NCI-H446 treated with DMSO at 0.1 percent for 48 hours (cell line): Measurements from ENCODE around the gene CHAC1.

Experiments used
- DNase-seq: peaks from one replicate; lab custom pipeline; 2025; lab: John Stamatoyannopoulos, UW

CHAC1 gene

DNA sequence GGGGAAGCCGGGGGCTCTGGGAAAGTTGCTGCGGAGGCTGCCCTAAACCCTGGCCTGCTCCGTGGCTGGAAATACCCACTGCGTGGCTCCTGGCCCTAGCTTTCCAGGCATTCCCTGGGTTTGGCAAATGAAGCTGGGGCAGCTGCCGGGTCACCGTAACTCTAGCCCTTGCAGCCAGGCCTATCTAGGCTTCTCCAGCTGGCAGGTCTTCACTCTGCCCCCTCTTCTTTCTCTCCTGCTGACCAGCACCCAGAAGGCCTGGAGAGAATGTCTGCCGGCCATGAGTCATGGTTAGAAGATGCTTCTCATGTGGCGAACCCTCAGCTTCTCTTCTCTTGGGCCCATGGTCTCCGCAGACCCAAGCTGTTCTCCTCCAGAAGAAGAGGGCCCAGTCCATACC, 29.7 kb upstream of the CHAC1 start:
- DNase-seq = no peak

GRCh38 chr15:40925495-40925862, 27.8 kb upstream of the CHAC1 start:
- no peak for DNase-seq

DNA sequence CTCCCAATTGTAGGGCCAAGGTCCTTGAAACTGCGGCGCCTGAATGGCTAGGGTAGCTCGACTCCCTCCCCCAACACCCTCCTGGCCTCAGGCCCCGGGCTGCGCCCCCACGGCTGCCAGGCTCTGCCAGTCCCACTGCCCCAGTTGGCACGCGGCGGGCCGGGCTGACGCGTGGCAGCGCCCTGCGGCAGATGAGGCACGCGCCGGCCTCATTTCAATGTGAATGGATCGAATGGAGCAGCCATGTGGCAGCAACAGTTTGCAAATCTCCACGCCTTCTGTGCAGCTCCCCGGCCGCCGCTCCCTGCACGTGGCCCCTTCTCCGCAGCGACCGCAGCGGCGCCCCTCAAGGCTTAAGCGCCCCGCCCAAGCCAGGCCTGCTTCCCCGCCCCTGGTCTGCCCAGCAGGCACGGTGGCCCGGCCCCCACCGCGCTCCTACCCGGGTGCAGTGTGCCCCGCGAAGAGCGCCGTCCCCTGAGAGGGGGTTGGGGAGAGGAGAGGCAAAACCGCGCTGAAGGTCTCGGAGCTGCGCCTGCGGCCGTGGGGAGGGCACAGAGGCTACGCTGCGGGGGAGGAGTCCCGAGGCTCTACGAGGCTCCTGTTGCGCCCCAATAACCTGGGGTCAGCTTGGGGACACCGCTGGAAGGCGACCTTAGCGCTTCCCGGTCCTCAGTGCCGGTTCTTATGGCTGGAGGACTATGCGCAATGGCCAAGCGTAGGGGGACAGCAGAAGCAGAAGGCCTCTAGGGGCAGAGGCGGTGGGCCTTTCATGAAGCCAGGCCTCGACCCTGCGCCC, 27.2 kb upstream of the CHAC1 start:
- no peak for DNase-seq

DNA sequence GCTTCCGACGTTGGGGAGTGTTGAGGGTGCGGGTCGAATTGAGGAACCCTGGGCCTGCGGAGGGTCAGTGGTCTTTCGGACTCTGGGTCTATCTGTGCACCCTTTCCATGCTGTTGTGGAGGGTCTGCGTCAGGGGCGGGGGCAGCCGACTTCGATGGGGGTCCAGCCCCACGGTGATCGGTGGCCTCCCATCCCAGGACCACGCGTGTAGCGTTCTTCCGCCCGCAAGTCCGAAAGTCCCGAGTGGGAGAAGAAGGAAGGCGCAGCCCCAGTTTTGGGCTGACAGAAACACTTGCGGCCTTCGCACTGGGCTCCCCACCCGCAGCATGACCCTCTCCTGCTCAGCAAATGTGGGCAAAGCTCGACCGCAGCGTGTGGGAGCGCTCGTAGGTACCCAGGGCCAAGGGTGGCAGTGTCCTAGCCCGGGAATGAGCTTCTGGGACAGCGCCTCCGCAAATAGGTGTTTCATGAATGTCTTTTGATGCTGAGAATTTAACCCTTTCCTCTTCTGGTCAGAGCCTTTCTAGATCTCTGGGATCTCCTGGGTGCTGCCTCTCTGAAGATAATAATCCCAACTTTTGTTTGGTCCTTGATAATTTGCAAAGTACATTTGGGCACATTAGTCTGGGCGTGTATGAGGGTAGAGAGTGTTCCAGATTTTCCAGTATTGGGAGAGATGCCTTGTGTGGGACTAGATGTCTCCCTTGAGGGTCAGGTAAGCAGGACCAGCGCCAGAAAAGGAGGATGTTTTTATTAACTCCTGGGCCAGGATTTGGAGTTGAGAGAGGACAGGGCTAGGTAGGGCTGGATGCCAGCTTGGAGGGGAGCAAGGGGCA, 26.4 kb upstream of the CHAC1 start:
- no peak for DNase-seq

GRCh38 chr15:40927495-40927872, 25.8 kb upstream of the CHAC1 start:
- DNase-seq = no peak

DNA sequence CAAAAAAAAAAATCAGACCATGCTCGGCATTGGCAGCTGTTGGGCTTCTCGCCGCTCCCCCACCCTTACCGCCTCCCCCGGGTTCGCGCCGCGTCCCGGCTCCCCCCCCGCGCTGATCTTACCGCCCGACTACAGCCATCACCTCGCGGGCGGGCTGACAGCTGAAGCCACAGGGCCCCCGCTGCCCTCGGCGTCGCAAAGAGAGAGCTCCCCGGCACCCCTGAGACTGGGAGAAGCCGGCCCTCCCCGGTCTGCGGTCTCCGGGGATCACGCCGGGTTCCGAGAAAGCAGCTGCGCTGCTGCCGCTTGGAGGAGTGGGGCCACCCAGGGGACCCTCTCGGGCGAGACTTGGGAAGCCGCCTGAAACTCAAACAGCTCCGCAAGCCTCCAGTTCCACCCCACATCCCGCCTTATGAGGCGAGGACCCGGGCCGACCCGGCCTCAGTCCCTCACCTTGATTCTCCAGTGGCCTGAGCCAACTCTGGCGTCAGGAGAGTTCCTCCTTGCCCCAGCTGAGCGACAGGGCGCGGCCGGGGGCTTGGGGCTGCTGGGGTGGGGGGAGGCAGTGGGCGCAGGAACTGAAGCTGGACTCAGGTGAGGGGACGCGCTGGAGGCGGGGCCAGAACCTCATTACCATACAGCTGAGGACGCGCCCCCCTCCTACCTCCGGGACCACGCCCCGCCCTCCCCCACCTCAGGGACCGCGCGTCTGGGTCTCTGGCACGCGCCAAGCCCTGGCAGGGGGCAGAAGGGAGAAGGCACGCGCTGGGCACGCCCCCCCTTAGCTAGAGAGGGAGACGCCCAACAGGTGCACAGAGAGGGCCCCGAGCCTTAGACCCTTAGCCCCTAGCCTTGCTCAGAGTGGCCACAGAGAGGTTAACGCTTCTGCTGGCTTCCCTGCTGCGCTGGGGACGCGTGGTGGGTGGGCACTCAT, 25.1 kb upstream of the CHAC1 start:
- DNase-seq = no peak

DNA sequence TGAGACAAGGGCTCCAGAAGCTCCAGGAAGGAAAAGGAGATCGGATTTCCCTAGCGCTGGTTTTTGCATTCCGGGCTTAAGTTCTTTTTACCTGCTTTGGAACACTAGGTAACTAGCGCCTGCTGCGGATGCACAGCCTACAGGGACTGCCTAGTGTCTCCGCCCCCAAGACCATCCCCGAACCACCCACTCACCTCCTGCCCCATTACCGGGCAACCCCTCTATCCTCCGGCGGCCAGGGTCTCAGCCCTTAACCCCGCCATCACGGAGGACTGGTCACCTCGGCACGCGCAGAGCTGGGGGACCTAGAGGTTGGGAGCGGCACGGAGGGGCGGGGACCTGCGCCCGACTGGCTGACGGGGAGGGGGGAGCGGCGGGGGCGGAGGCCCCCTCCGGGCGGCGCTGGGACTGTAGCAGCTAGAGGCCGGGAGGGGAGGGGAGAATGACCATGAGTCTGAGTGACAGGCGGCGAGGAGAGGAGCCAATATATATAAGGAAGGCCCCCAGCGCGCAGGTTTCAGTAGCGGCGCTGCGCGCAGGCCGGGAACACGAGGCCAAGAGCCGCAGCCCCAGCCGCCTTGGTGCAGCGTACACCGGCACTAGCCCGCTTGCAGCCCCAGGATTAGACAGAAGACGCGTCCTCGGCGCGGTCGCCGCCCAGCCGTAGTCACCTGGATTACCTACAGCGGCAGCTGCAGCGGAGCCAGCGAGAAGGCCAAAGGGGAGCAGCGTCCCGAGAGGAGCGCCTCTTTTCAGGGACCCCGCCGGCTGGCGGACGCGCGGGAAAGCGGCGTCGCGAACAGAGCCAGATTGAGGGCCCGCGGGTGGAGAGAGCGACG, 24.2 kb upstream of the CHAC1 start, which contains the start of gene DLL4:
Gene DLL4, plus strand, starts transcription at position 520 of the 839 bp plus-strand sequence. CDS start 329 bp downstream, outside the sequence.
- no peak for DNase-seq

DNA sequence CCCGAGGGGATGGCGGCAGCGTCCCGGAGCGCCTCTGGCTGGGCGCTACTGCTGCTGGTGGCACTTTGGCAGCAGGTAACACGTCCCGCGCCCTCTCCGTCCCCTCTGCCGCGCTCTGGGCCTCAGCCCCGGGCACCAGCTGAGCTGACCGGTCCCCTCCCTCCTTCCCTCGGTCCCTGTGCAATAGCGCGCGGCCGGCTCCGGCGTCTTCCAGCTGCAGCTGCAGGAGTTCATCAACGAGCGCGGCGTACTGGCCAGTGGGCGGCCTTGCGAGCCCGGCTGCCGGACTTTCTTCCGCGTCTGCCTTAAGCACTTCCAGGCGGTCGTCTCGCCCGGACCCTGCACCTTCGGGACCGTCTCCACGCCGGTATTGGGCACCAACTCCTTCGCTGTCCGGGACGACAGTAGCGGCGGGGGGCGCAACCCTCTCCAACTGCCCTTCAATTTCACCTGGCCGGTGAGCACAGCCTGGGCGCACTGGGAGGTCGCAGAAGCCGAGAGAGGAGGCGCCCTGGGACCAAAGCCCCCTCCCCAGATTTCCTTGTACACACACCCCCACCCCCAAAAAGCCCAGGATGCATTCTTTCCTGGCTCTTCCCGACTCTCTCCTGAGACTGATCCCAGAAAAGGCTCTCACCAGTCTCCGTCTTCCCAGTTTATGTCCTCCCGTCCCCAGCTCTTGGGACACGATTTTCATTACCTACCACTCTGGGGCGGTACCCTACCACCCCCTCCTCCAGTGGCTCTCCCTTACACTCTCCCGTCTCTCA, 23.4 kb upstream of the CHAC1 start:
- no peak for DNase-seq

- no peak for DNase-seq
Observed at GRCh38 chr15:40930430-40931299, 22.6 kb upstream of the CHAC1 start.

DNA sequence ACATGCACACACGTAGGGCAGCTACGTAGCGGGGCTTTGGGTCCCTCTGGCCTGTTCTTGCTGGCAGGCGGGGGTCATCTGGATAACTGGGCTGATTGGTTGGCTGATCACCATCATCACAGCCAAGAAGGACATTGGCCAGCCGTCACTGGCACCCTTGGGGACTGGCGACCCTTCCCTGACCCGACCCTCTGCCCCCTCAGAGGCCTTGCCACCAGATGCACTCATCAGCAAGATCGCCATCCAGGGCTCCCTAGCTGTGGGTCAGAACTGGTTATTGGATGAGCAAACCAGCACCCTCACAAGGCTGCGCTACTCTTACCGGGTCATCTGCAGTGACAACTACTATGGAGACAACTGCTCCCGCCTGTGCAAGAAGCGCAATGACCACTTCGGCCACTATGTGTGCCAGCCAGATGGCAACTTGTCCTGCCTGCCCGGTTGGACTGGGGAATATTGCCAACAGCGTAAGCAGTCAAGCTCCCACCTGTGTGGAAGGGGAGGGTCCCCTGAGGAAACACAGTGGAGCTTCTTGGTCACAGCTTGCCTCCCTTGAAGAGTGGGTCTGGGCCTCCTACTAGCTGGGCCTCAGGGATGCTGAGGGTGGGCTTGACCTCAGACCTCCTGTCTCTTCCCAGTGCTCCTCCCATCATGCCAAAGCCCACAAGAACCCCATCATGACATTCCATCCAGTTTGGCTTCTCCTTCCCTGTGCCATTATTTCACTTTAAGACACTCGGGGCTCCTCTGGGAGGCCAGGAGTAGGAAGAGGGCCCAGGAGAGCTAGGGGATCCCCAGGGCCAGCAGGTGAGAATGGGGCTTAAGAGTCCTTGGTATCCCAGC, 21.8 kb upstream of the CHAC1 start:
- no peak for DNase-seq

- no peak for DNase-seq
Observed at GRCh38 chr15:40932156-40932555, 21.1 kb upstream of the CHAC1 start.

DNA sequence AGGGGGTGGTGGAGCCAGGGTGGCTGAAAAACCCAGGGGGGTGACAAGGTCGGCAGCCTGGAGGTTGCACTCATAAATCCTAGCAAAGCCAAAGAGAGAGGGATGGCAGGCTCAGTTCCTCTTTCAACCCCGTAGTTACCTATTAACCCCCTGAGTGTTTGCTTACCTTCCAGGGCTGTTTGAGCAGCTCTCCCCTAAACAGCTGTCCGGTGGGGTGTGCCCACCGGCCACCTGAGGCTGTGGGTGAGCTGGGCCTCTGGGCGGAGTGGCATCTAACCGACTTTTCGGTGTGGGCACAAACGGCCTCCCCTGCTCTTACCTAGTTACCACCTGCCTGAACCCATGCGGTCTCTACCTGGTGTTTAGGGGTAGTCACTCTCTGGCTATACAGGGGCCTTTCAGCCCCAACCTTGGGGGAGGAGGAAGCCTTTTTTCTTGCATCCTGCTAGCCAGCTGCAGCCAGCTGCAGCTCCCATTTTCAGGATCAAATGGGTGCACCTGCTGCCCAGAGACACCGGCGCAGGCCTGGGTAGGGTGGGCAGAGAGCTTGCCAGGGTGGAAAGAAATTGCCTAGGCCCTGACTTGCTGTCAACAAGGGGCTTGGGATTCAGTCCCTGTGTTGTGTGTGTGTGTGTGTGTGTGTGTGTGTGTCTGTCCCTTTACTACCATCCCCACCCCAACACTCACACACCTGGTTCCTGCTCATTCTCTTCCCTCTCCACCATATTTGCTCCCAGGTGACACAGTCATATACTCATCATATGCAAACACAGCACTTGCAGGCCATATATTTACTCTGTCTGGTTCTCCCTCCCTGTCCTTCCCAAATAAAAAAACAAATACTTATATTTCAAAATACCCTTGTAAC, 20.4 kb upstream of the CHAC1 start:
- no peak for DNase-seq

DNA sequence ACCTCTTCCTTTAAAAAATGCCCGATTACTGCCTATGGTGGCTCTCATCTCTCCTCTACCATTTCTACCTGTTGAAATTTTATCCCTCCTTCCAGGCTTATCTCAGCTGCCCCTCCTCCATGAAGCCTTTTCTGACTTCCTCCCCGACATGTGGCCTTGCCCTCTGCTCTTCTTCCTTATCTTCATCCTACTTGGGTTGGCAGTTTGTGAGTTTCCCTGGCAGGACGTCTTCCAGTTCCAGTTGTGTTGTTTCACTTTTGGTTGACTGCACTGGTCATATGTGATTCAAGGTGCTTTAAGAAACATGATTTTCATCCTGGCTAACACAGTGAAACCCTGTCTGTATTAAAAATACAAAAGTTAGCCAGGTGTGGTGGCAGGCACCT, 19.8 kb upstream of the CHAC1 start:
- no peak for DNase-seq

- no peak for DNase-seq
Observed at GRCh38 chr15:40934457-40934856, 18.8 kb upstream of the CHAC1 start.

DNA sequence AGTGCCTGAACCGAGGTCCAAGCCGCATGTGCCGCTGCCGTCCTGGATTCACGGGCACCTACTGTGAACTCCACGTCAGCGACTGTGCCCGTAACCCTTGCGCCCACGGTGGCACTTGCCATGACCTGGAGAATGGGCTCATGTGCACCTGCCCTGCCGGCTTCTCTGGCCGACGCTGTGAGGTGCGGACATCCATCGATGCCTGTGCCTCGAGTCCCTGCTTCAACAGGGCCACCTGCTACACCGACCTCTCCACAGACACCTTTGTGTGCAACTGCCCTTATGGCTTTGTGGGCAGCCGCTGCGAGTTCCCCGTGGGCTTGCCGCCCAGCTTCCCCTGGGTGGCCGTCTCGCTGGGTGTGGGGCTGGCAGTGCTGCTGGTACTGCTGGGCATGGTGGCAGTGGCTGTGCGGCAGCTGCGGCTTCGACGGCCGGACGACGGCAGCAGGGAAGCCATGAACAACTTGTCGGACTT, 17.0 kb upstream of the CHAC1 start:
- DNase-seq = no peak

DNA sequence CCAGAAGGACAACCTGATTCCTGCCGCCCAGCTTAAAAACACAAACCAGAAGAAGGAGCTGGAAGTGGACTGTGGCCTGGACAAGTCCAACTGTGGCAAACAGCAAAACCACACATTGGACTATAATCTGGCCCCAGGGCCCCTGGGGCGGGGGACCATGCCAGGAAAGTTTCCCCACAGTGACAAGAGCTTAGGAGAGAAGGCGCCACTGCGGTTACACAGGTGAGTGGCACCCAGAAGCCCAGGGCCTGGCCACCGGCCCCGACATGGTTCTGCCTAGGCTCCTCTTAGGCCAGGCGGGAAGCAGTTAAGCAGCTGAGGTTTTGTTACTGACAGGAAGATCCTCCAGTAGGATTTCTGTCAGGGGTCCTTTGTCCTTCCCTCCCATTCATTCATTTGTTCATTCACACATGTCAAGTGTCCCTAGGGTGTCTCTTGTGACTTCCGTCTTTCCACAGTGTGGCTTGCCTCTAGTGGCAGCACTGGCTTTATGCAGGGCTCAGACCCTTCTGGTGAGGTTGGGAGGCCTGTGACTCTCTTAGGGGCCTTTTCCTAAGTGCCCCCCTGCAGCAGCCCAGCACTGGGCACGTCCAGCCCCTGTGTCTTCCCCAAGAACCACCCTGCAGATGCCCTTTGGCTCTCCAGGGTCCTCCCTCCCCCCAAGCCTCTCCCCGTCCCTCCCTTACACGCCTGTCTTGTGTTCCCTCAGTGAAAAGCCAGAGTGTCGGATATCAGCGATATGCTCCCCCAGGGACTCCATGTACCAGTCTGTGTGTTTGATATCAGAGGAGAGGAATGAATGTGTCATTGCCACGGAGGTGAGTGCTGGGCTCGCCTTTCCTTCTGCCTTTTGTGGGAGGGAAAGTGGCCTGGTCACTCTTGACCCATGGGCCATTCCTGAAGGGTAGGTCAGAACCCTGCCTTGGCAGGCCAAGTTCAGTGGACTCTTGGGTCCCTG, 16.3 kb upstream of the CHAC1 start:
- DNase-seq = no peak
